H1 (cell line): ENCODE results near the gene CYB561. TPM values are rescaled to one million over a fixed set of nuclear protein-coding genes. Genes with fewer than 3 reads are reported as not detected.

ENCODE experiments used
- CEBPB ChIP-seq: IDR thresholded peaks from 2 replicates; pipeline ENCODE4 v1.6.1; 2012; ENCODE audit warnings: low read depth, low read length
- FOSL1 ChIP-seq: IDR thresholded peaks from 2 replicates; pipeline ENCODE4 v1.6.1; 2011; ENCODE audit warnings: mild to moderate bottlenecking, low read depth, low read length, moderate library complexity; ENCODE audit not compliant: insufficient read depth
- GTF2F1 ChIP-seq: IDR thresholded peaks from 2 replicates; pipeline ENCODE4 v1.6.1; 2012; ENCODE audit warnings: low read depth, low read length, improper control_type of control experiment, borderline replicate concordance
- polyA plus RNA-seq, 7 experiments: library from polyadenylated mRNA; depleted of rRNA in 3 of 7; stranded (reverse) in 5 of 7; unstranded in 2 of 7; fragments of >200 nt in 5 of 7; fragments of 200-250 nt in 2 of 7; gene quantifications; 1 replicate in 5 of 7; 2 replicates in 1 of 7; 4 replicates in 1 of 7; pipeline versions ENCODE4 v1.2.1 to v1.2.3, GENCODE V29; 2011 to 2013; ENCODE audit warnings: missing spikeins in 2 of 7, mixed read lengths in 2 of 7
- total RNA-seq: library from RNA; stranded (reverse); fragmentation: NEBNext Ultra II Directional; extraction: Animal tissue kit (Norgen Biotek cat#: 25700); gene quantifications from 2 replicates; pipeline ENCODE4 v1.2.1, GENCODE V29; 2021
- TF ChIP-seq, protein P1 (sequence below): IDR thresholded peaks from 2 replicates; pipeline ENCODE4 v1.6.1; 2011; ENCODE audit warnings: low read depth, mild to moderate bottlenecking, low read length; ENCODE audit not compliant: insufficient read depth

CYB561 gene
- total and polyA plus RNA-seq, 2 of the 8 experiments (the other 6 are each of a cell fraction or from before 2014, with no cell fraction given): 19.7 to 23.4 TPM

DNA sequence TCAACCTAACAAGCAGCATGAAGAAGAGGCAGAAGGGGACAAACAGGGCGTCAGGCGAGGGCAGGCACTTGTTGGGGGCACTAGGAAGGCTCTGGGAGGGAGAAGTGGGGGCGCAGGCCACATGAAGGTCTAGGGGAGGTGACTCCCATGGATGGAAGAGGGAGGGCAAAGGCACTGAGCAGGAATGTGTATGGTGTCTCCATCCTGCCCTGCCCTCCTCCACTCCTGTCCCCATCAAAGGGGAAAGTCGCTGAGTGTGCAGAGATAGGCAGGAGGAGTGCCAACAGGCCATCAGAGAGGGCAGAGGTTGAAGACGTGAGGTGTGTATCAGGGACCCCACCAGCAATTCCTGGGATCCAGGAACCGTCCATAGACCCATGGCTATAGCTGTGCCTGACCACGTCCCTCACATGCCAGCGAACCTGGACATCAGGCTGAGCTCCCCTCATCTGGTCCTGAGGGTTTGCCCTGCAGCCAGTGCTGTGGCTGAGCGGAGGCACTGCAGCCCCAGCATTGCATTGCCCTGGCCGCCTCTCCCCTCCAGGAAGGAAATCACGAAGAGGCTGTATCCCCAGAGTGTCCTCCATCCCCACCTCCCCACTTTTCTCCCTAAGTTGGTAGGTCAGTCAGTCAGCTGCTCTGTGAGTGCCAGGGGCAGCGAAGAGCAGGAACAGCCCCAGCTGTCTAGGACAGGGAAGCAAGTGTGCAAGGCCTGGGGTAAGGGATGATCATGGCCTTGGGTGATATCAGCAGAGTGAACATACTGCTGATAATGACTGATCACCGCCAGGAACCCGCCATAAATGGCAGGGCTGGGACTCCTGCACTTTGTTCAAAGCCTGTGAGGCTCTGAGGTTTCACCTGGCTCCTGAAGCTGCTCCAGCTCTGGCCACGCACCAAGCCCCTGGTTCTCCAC is 6.2 kb upstream of the CYB561 start (continued):
- TF ChIP-seq GTF2F1: no peak
- TF ChIP-seq CEBPB: no peak
- no peak for TF ChIP-seq FOSL1
- TF ChIP-seq, protein P1, sequence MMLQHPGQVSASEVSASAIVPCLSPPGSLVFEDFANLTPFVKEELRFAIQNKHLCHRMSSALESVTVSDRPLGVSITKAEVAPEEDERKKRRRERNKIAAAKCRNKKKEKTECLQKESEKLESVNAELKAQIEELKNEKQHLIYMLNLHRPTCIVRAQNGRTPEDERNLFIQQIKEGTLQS: no peak
